Hepatic stellate cell (primary cell): ENCODE measurements around the gene SLC19A2.

Experiments
- DNase-seq: peaks from one replicate; pipeline ENCODE4 v3.0.0; 2011; ENCODE audit warnings: low spot score

Gene SLC19A2

GRCh38 chr1:169474302-169474995 lies 11.3 kb downstream of the SLC19A2 start:
- DNase-seq, result no peak

GRCh38 chr1:169473347-169473746 lies 12.4 kb downstream of the SLC19A2 start:
- no peak for DNase-seq

- DNase-seq, result no peak
Observed at GRCh38 chr1:169472738-169473137, 13.0 kb downstream of the SLC19A2 start.

GRCh38 chr1:169468982-169469381 lies 16.8 kb downstream of the SLC19A2 start:
- no peak for DNase-seq

GRCh38 chr1:169466259-169467230 lies 19.2 kb downstream of the SLC19A2 start:
- no peak for DNase-seq

- DNase-seq, result no peak
Observed at GRCh38 chr1:169465281-169465680, 20.5 kb downstream of the SLC19A2 start.

- DNase-seq, result no peak
Observed at GRCh38 chr1:169462385-169462784, 23.4 kb downstream of the SLC19A2 start.

- no peak for DNase-seq
Observed at GRCh38 chr1:169461390-169462000, 24.2 kb downstream of the SLC19A2 start.

- DNase-seq, result no peak
Observed at GRCh38 chr1:169460191-169460833, 25.4 kb downstream of the SLC19A2 start.

- DNase-seq, result no peak
Observed at GRCh38 chr1:169457443-169457842, 28.3 kb downstream of the SLC19A2 start.

- no peak for DNase-seq
Observed at GRCh38 chr1:169456029-169456428, 29.7 kb downstream of the SLC19A2 start.

GRCh38 chr1:169452921-169453320 lies 32.8 kb downstream of the SLC19A2 start:
- no peak for DNase-seq

- DNase-seq, result no peak
Observed at GRCh38 chr1:169451218-169451824, 34.4 kb downstream of the SLC19A2 start.

GRCh38 chr1:169443923-169444322 lies 41.8 kb downstream of the SLC19A2 start:
- DNase-seq, result no peak

GRCh38 chr1:169427081-169427641 lies 58.6 kb downstream of the SLC19A2 start, which contains the start of gene CCDC181:
CCDC181 (minus strand) TSS chr1:169427474; CDS start chr1:169424927, 2,547 bp downstream.
- peak; percentile 10 for DNase-seq

- DNase-seq, result no peak
Observed at GRCh38 chr1:169426174-169426705, 59.5 kb downstream of the SLC19A2 start.

GRCh38 chr1:169421309-169421708 lies 64.4 kb downstream of the SLC19A2 start:
- no peak for DNase-seq

- DNase-seq, result no peak
Observed at GRCh38 chr1:169414952-169415351, 70.8 kb downstream of the SLC19A2 start.
